Parathyroid adenoma (tissue), 2 donors: ENCODE data around the gene CPA1.

Experiments
- H2AFZ ChIP-seq: fragments of 300-600 bp; sonication (generic); one replicate; pipeline ENCODE4 v1.7.0; 2017; ENCODE audit warnings: antibody characterized with exemption, mild to moderate bottlenecking
- H3K27ac ChIP-seq: fragments of 300-600 bp; sonication (generic); one replicate; pipeline ENCODE4 v1.7.0; 2017
- H3K27me3 ChIP-seq: fragments of 300-600 bp; sonication (generic); one replicate; pipeline ENCODE4 v1.7.0; 2017; ENCODE audit warnings: low read length; ENCODE audit not compliant: control insufficient read depth, insufficient read depth
- H3K36me3 ChIP-seq: fragments of 300-600 bp; sonication (generic); one replicate; pipeline ENCODE4 v1.7.0; 2017; ENCODE audit warnings: low read length; ENCODE audit not compliant: control insufficient read depth, insufficient read depth
- H3K4me1 ChIP-seq: fragments of 300-600 bp; sonication (generic); one replicate; pipeline ENCODE4 v1.7.0; 2017; ENCODE audit warnings: control low read depth
- H3K4me2 ChIP-seq: fragments of 300-600 bp; sonication (generic); one replicate; pipeline ENCODE4 v1.7.0; 2017; ENCODE audit warnings: low read length
- H3K4me3 ChIP-seq: fragments of 300-600 bp; sonication (generic); one replicate; pipeline ENCODE4 v1.7.0; 2017; ENCODE audit warnings: low read depth, low read length
- H3K79me2 ChIP-seq: fragments of 300-600 bp; sonication (generic); one replicate; pipeline ENCODE4 v1.7.0; 2017; ENCODE audit warnings: control low read depth
- H3K9ac ChIP-seq: fragments of 300-600 bp; sonication (generic); one replicate; pipeline ENCODE4 v1.7.0; 2017; ENCODE audit warnings: mild to moderate bottlenecking
- H3K9me3 ChIP-seq: fragments of 300-600 bp; sonication (generic); one replicate; pipeline ENCODE4 v1.7.0; 2017; ENCODE audit warnings: low read length; ENCODE audit not compliant: control insufficient read depth
- TF ChIP-seq, protein P1 (sequence below): fragments of 300-600 bp; sonication (generic); IDR thresholded peaks from one replicate; pipeline ENCODE4 v1.7.0; 2017; ENCODE audit warnings: antibody characterized with exemption, mild to moderate bottlenecking
- donor health status: primary hyperparathyroidism.

The CPA1 gene

DNA sequence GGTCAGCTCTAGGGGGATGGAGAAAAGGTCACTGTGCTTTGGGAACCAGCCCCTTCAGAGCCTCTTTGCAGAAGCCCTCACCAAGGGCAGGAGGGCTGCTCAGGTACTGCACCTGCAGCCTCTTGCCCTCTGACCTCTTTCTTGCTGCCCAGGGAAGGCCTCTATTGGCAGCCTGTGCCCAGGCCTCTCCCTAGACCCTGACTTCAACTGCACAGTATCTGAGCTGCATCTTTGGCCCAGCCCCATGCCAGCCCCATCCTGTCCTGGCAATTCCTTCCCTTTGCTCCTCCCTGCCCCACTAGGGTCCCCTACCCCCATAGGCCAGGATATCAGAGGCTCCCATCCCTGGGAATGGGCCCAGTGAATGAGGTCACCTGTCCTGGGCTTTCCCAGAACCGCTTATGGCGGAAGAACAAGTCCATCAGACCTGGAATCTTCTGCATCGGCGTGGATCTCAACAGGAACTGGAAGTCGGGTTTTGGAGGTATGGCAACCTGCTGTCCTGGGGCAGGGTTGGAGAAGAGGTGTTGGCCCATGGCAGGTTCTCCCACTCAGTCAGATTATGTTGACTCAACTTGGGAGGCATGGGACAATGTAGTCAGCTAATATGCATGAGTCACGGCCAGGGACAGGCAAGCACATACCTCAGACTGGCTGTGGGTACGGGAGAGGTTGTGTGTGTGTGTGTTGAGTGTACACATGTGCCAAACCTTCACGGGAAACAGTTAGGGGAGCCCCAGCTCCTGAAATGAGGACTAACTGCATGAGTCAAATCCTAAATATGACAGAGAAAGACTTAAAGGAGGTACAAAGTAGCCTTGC lies 17.1 kb upstream of the CPA1 start:
- H2AFZ ChIP-seq, result no peak overlapping the region
- H3K36me3 ChIP-seq, result no peaks in the 10 kb centered on the region
- no peak overlapping the region for H3K4me2 ChIP-seq
- H3K27me3 ChIP-seq, result no peaks in the 10 kb centered on the region
- H3K9me3 ChIP-seq, result no peaks in the 10 kb centered on the region
- H3K4me3 ChIP-seq, result no peak overlapping the region
- H3K79me2 ChIP-seq, result no peaks in the 10 kb centered on the region
- H3K27ac ChIP-seq, result no peak overlapping the region
- H3K9ac ChIP-seq, result no peak overlapping the region
- TF ChIP-seq, protein P1, sequence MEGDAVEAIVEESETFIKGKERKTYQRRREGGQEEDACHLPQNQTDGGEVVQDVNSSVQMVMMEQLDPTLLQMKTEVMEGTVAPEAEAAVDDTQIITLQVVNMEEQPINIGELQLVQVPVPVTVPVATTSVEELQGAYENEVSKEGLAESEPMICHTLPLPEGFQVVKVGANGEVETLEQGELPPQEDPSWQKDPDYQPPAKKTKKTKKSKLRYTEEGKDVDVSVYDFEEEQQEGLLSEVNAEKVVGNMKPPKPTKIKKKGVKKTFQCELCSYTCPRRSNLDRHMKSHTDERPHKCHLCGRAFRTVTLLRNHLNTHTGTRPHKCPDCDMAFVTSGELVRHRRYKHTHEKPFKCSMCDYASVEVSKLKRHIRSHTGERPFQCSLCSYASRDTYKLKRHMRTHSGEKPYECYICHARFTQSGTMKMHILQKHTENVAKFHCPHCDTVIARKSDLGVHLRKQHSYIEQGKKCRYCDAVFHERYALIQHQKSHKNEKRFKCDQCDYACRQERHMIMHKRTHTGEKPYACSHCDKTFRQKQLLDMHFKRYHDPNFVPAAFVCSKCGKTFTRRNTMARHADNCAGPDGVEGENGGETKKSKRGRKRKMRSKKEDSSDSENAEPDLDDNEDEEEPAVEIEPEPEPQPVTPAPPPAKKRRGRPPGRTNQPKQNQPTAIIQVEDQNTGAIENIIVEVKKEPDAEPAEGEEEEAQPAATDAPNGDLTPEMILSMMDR, result no peak
- H3K4me1 ChIP-seq, result no peaks in the 10 kb centered on the region

DNA sequence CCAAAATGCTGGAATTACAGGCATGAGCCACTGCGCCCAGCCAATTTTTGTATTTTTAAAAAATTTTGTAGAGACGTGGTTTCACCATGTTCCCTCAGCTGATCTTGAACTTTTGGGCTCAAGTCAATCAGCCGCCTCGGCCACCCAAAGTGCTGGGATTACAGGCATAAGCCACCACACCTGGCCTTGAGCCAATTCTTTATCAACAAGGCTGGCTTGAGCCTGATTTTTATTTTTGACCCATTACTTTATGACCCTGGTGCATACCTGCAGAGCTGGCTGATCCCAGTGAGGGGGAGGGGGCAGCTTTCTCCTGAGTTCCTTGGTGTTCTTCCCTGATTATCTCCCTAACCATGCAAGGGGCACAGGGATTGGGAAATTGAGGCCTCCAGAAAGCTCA lies 15.8 kb upstream of the CPA1 start:
- TF ChIP-seq, protein P1, result no peak
- no peak overlapping the region for H3K27ac ChIP-seq

DNA sequence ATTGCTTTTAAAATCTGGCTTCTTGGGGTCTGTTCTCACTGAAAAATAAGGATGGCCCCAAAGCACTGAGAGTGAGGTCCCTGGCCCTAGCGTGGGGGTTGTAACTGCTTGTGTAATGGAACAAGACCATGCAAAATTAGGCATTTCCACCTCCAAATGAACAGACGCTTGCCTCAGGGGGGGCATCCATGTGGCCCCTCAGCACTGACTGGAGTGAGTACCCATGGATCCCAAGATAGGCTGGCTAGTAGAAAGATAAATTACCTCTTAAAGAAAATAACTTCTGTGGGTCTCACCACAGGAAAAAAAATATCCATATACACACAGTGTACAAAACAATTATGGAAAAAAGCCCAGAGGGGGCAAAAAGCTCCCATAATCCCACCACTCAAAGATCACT lies 15.2 kb upstream of the CPA1 start:
- no peaks in the 10 kb centered on the region for H3K4me1 ChIP-seq
- no peak overlapping the region for H3K27ac ChIP-seq

More for the DNA sequence above, 15.8 kb upstream of the CPA1 start:
- H3K27me3 ChIP-seq, result no peaks in the 10 kb centered on the region
- H3K9me3 ChIP-seq, result no peaks in the 10 kb centered on the region
- H3K79me2 ChIP-seq, result no peaks in the 10 kb centered on the region
- H3K9ac ChIP-seq, result no peak overlapping the region
- H3K4me2 ChIP-seq, result no peak overlapping the region
- H3K4me1 ChIP-seq, result no peaks in the 10 kb centered on the region
- no peaks in the 10 kb centered on the region for H3K36me3 ChIP-seq
- no peak overlapping the region for H3K4me3 ChIP-seq
- H2AFZ ChIP-seq, result no peak overlapping the region

DNA sequence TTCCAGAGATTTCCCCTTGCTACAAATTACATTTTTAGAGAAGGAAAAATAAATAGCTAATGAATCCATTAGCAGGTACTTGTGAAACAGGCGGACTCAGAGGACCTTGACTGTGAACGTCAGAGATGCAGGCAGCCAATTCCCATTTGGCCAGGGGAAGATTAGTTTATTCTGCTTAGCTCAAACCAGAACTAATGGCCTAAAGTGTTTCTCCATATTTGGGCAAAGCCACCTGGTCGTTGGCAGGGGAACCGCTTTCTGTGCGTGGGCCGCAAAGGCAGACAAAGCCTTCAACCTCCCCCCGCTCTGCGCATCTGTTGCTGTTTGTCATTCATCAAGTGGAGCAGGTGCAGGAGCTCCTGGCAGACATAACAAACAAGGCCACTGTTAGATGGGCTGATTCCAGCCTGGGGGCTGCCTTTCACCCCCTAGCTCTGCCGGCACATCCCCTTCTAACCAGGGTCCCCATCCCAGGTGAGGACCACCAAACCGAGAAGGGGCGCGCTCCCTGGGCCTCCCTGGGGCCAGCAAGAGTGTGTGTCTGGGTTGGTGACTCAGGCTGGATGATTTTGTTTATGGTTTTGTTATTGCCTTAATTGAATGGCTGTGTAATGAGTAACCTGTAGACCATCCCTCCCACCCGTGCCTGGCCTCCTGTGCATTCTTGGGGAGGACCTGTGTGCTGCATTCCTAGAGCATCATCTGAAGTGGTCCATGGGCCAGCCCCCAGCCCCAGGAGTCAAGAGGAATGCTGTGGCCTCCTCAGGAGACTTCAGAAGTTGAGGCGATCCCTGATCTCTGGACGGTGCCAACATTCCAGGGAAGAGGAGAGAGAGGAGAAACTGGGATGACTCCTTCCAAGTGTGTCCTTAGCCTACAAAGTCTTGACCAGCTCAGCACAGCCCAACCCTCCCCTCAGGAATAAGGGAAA lies 14.5 kb upstream of the CPA1 start:
- H3K27ac ChIP-seq, result no peak overlapping the region
- no peaks in the 10 kb centered on the region for H3K79me2 ChIP-seq
- H3K4me3 ChIP-seq, result no peak overlapping the region
- H2AFZ ChIP-seq, result no peak overlapping the region
- TF ChIP-seq, protein P1, result no peak
- H3K9ac ChIP-seq, result no peak overlapping the region
- H3K9me3 ChIP-seq, result no peaks in the 10 kb centered on the region
- H3K4me2 ChIP-seq, result no peak overlapping the region
- no peaks in the 10 kb centered on the region for H3K36me3 ChIP-seq
- H3K4me1 ChIP-seq, result no peaks in the 10 kb centered on the region
- no peaks in the 10 kb centered on the region for H3K27me3 ChIP-seq

More for the DNA sequence above, 15.2 kb upstream of the CPA1 start:
- no peak overlapping the region for H2AFZ ChIP-seq
- H3K9ac ChIP-seq, result no peak overlapping the region
- H3K9me3 ChIP-seq, result no peaks in the 10 kb centered on the region
- H3K79me2 ChIP-seq, result no peaks in the 10 kb centered on the region
- H3K27me3 ChIP-seq, result no peaks in the 10 kb centered on the region
- H3K4me2 ChIP-seq, result no peak overlapping the region
- H3K4me3 ChIP-seq, result no peak overlapping the region
- no peaks in the 10 kb centered on the region for H3K36me3 ChIP-seq
- TF ChIP-seq, protein P1, result no peak
